Lower leg skin (tissue), 4 donors: ENCODE data around the gene TMEM129. TPM values are rescaled to one million over a fixed set of nuclear protein-coding genes. Genes with fewer than 3 reads are reported as not detected.

ENCODE experiments used
- DNase-seq, 2 donors: peaks; one replicate each; pipeline ENCODE4 v3.0.0-alpha.2; 2019; ENCODE audit warnings: low spot score in 2 of 2
- H3K4me3 ChIP-seq: fragments of 200-600 bp; sonication (generic); 2 replicates; pipeline ENCODE4 v1.5.1; 2017; ENCODE audit warnings: mild to moderate bottlenecking, low read depth; ENCODE audit not compliant: poor library complexity, severe bottlenecking
- POLR2A ChIP-seq, 2 donors: fragments of 450-650 bp; IDR thresholded peaks; one replicate each; pipeline ENCODE4 v1.6.1; 2016 to 2017; ENCODE audit warnings: antibody characterized with exemption in 2 of 2, mild to moderate bottlenecking in 1 of 2, moderate library complexity in 1 of 2
- WGBS, 2 donors: methylation state at CpG; one replicate each; pipeline ENCODE4 v1.1.5; 2018; 5-methylcytosine and 5-hydroxymethylcytosine counted together
- intact Hi-C: fragments of 100-400 bp; cut with DNase I; formaldehyde crosslinking; loops from one replicate; pipeline ENCODE4 v1.15.0; 2023; ENCODE audit warnings: low total_unique reads
- total RNA-seq, 4 donors: library from RNA; depleted of rRNA; stranded (reverse); fragments of >200 nt; gene quantifications; one replicate each; pipeline ENCODE4 v1.1.0, GENCODE V29; 2016
- TF ChIP-seq, protein P1 (sequence below), 3 donors: fragments of 450-650 bp; IDR thresholded peaks; one replicate each; pipeline ENCODE4 v1.5.1; 2016; ENCODE audit warnings: antibody characterized with exemption in 3 of 3, mild to moderate bottlenecking in 3 of 3, moderate library complexity in 2 of 3

Gene TMEM129, protein sequence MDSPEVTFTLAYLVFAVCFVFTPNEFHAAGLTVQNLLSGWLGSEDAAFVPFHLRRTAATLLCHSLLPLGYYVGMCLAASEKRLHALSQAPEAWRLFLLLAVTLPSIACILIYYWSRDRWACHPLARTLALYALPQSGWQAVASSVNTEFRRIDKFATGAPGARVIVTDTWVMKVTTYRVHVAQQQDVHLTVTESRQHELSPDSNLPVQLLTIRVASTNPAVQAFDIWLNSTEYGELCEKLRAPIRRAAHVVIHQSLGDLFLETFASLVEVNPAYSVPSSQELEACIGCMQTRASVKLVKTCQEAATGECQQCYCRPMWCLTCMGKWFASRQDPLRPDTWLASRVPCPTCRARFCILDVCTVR
- total RNA-seq, result 10 to 100 TPM; 31.0 to 62.0 (median 57.6) TPM

DNA sequence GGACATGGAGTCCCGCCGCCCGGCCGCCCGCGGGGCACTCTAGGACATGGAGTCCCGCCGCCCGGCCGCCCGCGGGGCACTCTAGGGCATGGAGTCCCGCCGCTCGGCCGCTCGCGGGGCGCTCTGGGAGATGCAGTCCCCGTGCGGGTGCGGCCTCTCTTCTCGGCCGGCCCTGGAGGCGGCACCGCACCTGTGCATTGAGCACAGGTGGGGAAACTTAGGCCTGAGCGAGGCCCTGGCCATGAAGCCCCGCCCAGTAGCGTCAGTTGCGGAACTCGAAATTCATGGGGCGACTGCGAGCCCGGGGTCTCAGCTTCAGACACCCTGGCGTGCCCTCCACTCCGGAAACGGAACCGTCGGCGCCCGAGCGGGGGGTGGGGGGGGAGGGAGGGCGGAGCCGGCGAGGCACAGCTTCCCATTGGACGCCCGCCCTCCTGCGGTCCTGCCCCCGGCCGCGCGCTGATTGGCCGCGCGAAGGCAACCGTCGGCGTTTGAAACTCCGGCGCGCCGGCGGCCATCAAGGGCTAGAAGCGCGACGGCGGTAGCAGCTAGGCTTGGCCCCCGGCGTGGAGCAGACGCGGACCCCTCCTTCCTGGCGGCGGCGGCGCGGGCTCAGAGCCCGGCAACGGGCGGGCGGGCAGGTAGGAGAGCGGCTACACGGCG is at the start of gene TMEM129, which contains the start of gene TACC3:
Gene TMEM129 (minus strand): TSS at position 321 of the 663 bp plus-strand sequence. CDS start 486 bp downstream, outside the sequence.
Gene TACC3 (plus strand): TSS at position 519 of the 663 bp plus-strand sequence. CDS start 1,901 bp downstream, outside the sequence.
- 0% methylated on average over 30 of the region's 83 CpGs; no CpG with 5 or more reads in 1 of the 2 donors for WGBS, 2 donors

DNA sequence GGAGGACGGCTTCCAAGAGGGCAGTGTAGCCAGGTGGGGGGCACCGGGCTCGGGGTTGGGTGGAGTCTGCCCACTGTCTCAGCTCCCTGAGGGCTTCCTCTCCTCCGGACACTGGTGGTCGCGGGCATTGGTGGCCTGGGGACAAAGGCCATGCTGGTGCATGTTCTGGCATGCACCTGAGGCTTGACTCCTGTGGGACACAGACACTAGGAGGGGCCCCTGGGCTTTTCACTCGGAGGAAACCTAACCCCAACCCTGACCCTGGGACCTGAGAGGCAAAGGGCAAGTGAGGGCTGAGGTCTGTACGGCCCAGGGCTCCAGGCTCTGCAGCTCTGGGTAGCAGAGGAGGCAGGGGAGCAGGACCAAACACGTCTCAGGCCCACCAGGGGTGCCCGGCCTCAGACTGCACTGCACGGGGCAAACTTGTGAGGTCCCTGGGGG is 49.7 kb upstream of the TMEM129 start:
- DNase-seq, result no peak
- TF ChIP-seq POLR2A (IDR thresholded peaks at IDR 0.05), result no peak
- TF ChIP-seq, protein P1, sequence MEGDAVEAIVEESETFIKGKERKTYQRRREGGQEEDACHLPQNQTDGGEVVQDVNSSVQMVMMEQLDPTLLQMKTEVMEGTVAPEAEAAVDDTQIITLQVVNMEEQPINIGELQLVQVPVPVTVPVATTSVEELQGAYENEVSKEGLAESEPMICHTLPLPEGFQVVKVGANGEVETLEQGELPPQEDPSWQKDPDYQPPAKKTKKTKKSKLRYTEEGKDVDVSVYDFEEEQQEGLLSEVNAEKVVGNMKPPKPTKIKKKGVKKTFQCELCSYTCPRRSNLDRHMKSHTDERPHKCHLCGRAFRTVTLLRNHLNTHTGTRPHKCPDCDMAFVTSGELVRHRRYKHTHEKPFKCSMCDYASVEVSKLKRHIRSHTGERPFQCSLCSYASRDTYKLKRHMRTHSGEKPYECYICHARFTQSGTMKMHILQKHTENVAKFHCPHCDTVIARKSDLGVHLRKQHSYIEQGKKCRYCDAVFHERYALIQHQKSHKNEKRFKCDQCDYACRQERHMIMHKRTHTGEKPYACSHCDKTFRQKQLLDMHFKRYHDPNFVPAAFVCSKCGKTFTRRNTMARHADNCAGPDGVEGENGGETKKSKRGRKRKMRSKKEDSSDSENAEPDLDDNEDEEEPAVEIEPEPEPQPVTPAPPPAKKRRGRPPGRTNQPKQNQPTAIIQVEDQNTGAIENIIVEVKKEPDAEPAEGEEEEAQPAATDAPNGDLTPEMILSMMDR (IDR thresholded peaks at IDR 0.05), result no peak
- 51% methylated on average over 8 of the region's 11 CpGs; no CpG with 5 or more reads in 1 of the 2 donors for WGBS, 2 donors
- intact Hi-C loops, result no loop called here
- H3K4me3 ChIP-seq, result no peak overlapping the region

More for the DNA sequence above, at the start of gene TMEM129, which contains the start of gene TACC3:
- peak; percentile 93 to 98 for DNase-seq
- peak within 1 kb of the TSS; percentile 63 for H3K4me3 ChIP-seq
- intact Hi-C loops, result no loop called here
- no peak for TF ChIP-seq POLR2A (IDR thresholded peaks at IDR 0.05)
- TF ChIP-seq, protein P1 (IDR thresholded peaks at IDR 0.05), result no peak

DNA sequence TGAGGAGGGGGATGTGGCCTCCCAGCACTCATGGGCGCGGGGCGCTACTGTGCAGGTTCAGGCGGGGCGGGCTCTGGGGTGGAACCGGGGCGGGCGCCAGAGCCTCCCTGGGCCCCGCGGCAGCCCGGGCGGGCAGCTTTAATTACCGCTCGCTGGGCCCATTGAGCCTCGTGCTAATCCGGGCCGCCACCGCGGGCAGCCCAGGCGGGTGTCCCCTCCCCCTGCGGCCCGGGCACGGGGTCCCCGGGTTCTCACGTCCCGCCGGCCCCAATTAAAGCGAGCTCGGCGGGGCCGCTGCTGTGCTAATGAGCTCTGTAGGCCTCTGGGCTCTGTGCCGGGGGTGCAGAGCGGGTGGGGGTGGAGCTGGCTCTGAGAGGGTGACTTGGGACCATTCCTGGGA is 49.1 kb upstream of the TMEM129 start:
- no peak for DNase-seq
- no peak for TF ChIP-seq POLR2A (IDR thresholded peaks at IDR 0.05)
- TF ChIP-seq, protein P1 (IDR thresholded peaks at IDR 0.05), result no peak
- intact Hi-C loops, result no loop called here
- 47 to 58% methylated on average over 3 to 5 of the region's 33 CpGs for WGBS, 2 donors
- H3K4me3 ChIP-seq, result no peak overlapping the region

DNA sequence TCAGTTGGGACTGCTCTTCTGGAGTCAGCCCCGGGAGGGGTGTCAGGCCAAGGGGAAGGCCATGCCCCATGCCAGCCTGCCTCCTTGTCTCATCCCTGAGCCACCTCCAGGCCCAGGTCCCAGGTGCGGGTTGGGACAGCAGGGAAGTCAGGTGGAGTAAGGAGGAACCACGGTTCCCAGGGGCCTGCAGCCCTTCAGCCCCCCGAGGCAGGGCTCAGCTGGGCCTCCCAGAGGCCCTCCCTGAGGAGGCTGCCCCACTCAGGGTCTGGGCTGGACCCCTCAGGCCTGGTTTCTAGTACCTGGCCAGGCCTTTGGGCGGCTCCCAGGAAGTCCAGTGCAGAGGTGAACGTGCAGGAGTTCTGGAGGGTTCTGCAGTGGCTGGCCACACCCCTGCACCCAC is 48.6 kb upstream of the TMEM129 start:
- TF ChIP-seq POLR2A (IDR thresholded peaks at IDR 0.05), result no peak
- TF ChIP-seq, protein P1 (IDR thresholded peaks at IDR 0.05), result no peak
- no peak overlapping the region for H3K4me3 ChIP-seq
- no peak for DNase-seq
- intact Hi-C loops, result no loop called here
- WGBS, 2 donors, result 55 to 63% methylated on average over 4 to 6 of the region's 6 CpGs

DNA sequence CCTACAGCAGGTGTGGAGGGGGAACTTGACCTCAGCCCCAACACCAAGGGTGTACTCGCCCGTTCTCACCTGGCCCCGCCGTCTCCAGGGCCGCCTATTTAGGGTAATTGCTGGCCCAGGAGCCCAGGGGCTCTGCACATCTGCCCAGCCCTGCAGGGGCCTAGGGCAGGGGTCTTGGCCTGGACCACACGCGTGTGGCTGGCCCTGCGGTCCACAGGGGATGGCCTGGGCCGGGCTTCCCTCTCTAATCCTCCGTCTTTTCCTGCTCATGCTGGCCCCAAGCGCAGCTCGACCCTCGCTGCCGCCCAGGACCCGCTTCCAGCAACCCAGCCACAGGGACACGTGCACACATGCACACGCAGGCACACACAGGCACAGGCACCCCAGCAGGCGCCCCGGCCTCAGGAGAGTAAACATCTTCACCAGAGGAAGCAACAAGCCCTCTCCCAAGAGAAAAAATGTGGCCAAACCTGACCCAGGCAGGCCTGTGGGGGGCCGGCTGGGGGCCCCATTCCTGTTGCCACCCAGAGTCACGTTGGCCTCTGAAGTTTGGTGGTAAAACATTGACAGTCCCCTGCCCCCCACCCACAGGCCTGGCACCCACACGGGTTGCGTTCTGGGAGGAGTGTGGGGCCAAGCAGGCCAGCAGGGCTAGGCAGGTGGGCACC is 47.4 kb upstream of the TMEM129 start:
- WGBS, 2 donors, result 54 to 65% methylated on average over 19 to 23 of the region's 23 CpGs
- intact Hi-C loops, result no loop called here
- H3K4me3 ChIP-seq, result no peak overlapping the region
- no peak for DNase-seq
- no peak for TF ChIP-seq POLR2A (IDR thresholded peaks at IDR 0.05)
- TF ChIP-seq, protein P1 (IDR thresholded peaks at IDR 0.05), result no peak
